NCI-H1436 (cell line): ENCODE measurements around the gene NDUFV1.
"Not testable (repeated sequence)": the region's sequence is repeated elsewhere in the genome, so short reads cannot be mapped to it uniquely, and the experiment has no call there.

Source experiments
- DNase-seq: peaks from one replicate; lab custom pipeline; 2025; lab: John Stamatoyannopoulos, UW

NDUFV1 gene

GRCh38 chr11:67611704-67612587, 5.2 kb downstream of the NDUFV1 start:
- DNase-seq: no peak

GRCh38 chr11:67612751-67613150, 6.0 kb downstream of the NDUFV1 start:
- no peak for DNase-seq

GRCh38 chr11:67613313-67613959, 6.7 kb downstream of the NDUFV1 start:
- DNase-seq: no peak

- DNase-seq: no peak
Observed at GRCh38 chr11:67613960-67614715, 7.4 kb downstream of the NDUFV1 start.

GRCh38 chr11:67614730-67615714, 8.3 kb downstream of the NDUFV1 start:
- no peak for DNase-seq

- DNase-seq: no peak
Observed at GRCh38 chr11:67615728-67616430, 9.1 kb downstream of the NDUFV1 start.

GRCh38 chr11:67616431-67617242, 9.9 kb downstream of the NDUFV1 start:
- DNase-seq: no peak

GRCh38 chr11:67617243-67617953, 10.7 kb downstream of the NDUFV1 start:
- no peak for DNase-seq

- DNase-seq: not testable (repeated sequence)
Observed at GRCh38 chr11:67618901-67619659, 12.3 kb downstream of the NDUFV1 start.

- DNase-seq: not testable (repeated sequence)
Observed at GRCh38 chr11:67619683-67620618, 13.2 kb downstream of the NDUFV1 start.

- not testable (repeated sequence) for DNase-seq
Observed at GRCh38 chr11:67620621-67621020, 13.9 kb downstream of the NDUFV1 start.

- DNase-seq: not testable (repeated sequence)
Observed at GRCh38 chr11:67621928-67622327, 15.2 kb downstream of the NDUFV1 start.

GRCh38 chr11:67622905-67623304, 16.2 kb downstream of the NDUFV1 start:
- DNase-seq: not testable (repeated sequence)

- DNase-seq: not testable (repeated sequence)
Observed at GRCh38 chr11:67623795-67624194, 17.1 kb downstream of the NDUFV1 start.

- DNase-seq: not testable (repeated sequence)
Observed at GRCh38 chr11:67626131-67626833, 19.5 kb downstream of the NDUFV1 start.

- DNase-seq: no peak
Observed at GRCh38 chr11:67626970-67627369, 20.2 kb downstream of the NDUFV1 start.

- no peak for DNase-seq
Observed at GRCh38 chr11:67627441-67627811, 20.7 kb downstream of the NDUFV1 start.
